Upper lobe of left lung (tissue), 6 donors: Measurements from ENCODE around the gene CNTNAP4. TPM values are rescaled to one million over a fixed set of nuclear protein-coding genes. Genes with fewer than 3 reads are reported as not detected.

Experiments used
- ATAC-seq, 2 donors: fragments of 200-7000 bp; cut with Tn5 transposase; one replicate each; pipeline ENCODE4 v1.9.1; 2022; ENCODE audit warnings: mild to moderate bottlenecking in 2 of 2, moderate library complexity in 2 of 2; ENCODE audit not compliant: low FRiP score in 2 of 2
- DNase-seq, 2 donors: peaks; one replicate each; pipeline ENCODE4 v3.0.0-alpha.2; 2019 to 2020
- H3K27ac ChIP-seq, 4 donors: fragments of 200-600 bp; sonication (generic); one replicate each; pipeline ENCODE4 v1.5.1; 2016 to 2019
- H3K27me3 ChIP-seq, 4 donors: fragments of 200-600 bp; sonication (generic); one replicate each; pipeline ENCODE4 v1.5.1; 2017 to 2019
- H3K36me3 ChIP-seq, 4 donors: fragments of 200-600 bp; sonication (generic); one replicate each; pipeline ENCODE4 v1.5.1; 2016 to 2019
- H3K4me1 ChIP-seq, 4 donors: fragments of 200-600 bp; sonication (generic); one replicate each; pipeline ENCODE4 v1.5.1; 2018 to 2019
- H3K4me3 ChIP-seq, 4 donors: fragments of 200-600 bp; sonication (generic); one replicate each; pipeline ENCODE4 v1.5.1; 2017 to 2019; ENCODE audit warnings: mild to moderate bottlenecking in 2 of 4, moderate library complexity in 1 of 4
- H3K9me3 ChIP-seq, 4 donors: fragments of 200-600 bp; sonication (generic); one replicate each; pipeline ENCODE4 v1.5.1; 2018 to 2019
- CTCF ChIP-seq, 6 experiments: fragments of 450-650 bp in 4 of 6; fragments of 200-600 bp in 2 of 6; sonication (generic) in 2 of 6; IDR thresholded peaks; one replicate each; pipeline ENCODE4 v1.5.1; 2016 to 2019; ENCODE audit warnings: antibody characterized with exemption in 6 of 6
- EP300 ChIP-seq, 4 donors: sonication (generic); formaldehyde crosslinking; IDR thresholded peaks; one replicate each; pipeline ENCODE4 v1.5.1; 2017; ENCODE audit warnings: antibody characterized with exemption in 4 of 4, control low read depth in 2 of 4
- POLR2A ChIP-seq, 4 donors: fragments of 450-650 bp; IDR thresholded peaks; one replicate each; pipeline ENCODE4 v1.5.1; 2016 to 2017; ENCODE audit warnings: antibody characterized with exemption in 4 of 4, mild to moderate bottlenecking in 2 of 4
- POLR2AphosphoS5 ChIP-seq, 2 donors: sonication (generic); formaldehyde crosslinking; IDR thresholded peaks; one replicate each; pipeline ENCODE4 v1.5.1; 2017; ENCODE audit warnings: antibody characterized with exemption in 2 of 2
- WGBS, 2 donors: methylation state at CpG; one replicate each; pipeline ENCODE4 v1.1.5; 2017 to 2018; 5-methylcytosine and 5-hydroxymethylcytosine counted together
- total RNA-seq, 6 donors: library from RNA; depleted of rRNA in 4 of 6; stranded (reverse); fragments of >200 nt in 4 of 6; gene quantifications; one replicate each; pipeline versions ENCODE4 v1.1.0 to v1.2.1, GENCODE V29; 2016 to 2021
- donor health status: DM: no; HTN: no; CAD: no; lungs with moderate emphysema.
- donor health status: DM: no; HTN: yes; CAD: no; lungs with severe emphysema.

The CNTNAP4 gene
- total RNA-seq: not detected

- Histone ChIP-seq H3K4me1 (no peaks in the 10 kb centered on the region), H3K9me3 (no peaks in the 10 kb centered on the region), H3K36me3 (no peaks in the 10 kb centered on the region), H3K27ac (no peak within 1 kb of the TSS), H3K4me3 (no peak within 1 kb of the TSS), H3K27me3 (no peaks in the 10 kb centered on the region)
- DNase-seq: peak in 1 of 2 donors; percentile 71
- no peak for TF ChIP-seq POLR2AphosphoS5 (IDR thresholded peaks at IDR 0.05)
- no peak for TF ChIP-seq POLR2A (IDR thresholded peaks at IDR 0.05)
- TF ChIP-seq CTCF (IDR thresholded peaks at IDR 0.05): no peak
- TF ChIP-seq EP300 (IDR thresholded peaks at IDR 0.05): no peak
- peak in 1 of 2 donors; percentile 53 for ATAC-seq
- 8 to 14% methylated on average over 16 of the region's 16 CpGs for WGBS, 2 donors
These were observed at the start of gene CNTNAP4 for GRCh38 chr16:76276745-76277438. Gene CNTNAP4 (plus strand): TSS chr16:76277401. CDS start chr16:76277663, 262 bp downstream.

DNA sequence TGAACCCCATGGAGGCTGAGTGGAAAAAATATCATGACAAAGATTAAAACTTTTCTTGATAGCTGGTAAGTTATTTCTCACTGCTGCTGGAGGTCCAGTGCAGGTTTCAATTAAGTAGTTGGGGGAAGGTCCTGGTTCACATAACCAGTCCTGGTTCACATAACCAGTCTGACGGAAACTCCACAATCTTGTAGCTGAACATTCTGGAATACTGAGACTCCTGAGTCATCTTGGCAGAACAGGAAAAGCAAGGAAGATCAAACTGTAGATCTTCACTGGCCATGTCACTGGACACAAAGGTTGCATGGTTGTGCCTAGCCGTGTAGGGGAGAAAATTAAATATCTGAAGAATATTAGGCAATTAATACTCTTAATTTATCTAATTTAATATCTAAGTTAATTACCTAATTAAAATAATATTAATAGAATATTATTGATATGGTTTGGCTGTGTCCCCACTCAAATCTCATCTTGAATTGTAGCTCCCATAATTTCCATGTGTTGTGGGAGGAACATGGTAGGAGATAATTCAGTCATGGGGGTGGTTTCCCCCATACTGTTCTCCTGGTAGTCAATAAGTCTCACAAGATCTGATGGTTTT, 48.6 kb upstream of the CNTNAP4 start:
- DNase-seq (no peak), ATAC-seq (no peak)
- TF ChIP-seq EP300 (IDR thresholded peaks at IDR 0.05): no peak
- TF ChIP-seq CTCF (IDR thresholded peaks at IDR 0.05): no peak
- no peak for TF ChIP-seq POLR2AphosphoS5 (IDR thresholded peaks at IDR 0.05)
- TF ChIP-seq POLR2A (IDR thresholded peaks at IDR 0.05): no peak
- H3K9me3 ChIP-seq: no peaks in the 10 kb centered on the region
- H3K36me3 ChIP-seq: no peaks in the 10 kb centered on the region
- no peak overlapping the region for H3K27ac ChIP-seq
- H3K4me1 ChIP-seq: no peaks in the 10 kb centered on the region
- H3K27me3 ChIP-seq: no peaks in the 10 kb centered on the region
- no peak overlapping the region for H3K4me3 ChIP-seq
- WGBS, 2 donors: 83 to 95% methylated on average over 2 of the region's 2 CpGs

DNA sequence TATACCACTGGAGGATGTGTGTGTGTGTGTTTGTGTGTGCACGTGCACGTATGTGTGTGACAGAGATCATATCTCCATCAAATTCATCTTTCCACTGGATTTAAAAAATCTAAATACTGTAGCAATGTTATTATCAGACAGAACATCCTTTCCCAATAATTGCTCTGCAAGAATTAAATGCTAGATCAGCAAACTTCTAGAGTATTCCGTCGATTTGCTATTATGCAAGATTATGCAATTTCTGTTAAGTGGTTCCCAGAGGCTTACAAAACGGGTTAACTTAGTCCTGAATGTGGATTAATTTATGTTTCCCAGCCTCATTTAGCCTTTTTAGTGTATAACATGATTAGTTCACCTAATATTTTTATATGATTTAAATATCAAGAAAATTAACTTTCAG, 44.5 kb upstream of the CNTNAP4 start:
- Histone ChIP-seq H3K9me3 (no peaks in the 10 kb centered on the region), H3K27ac (no peak overlapping the region), H3K4me3 (no peak overlapping the region), H3K36me3 (no peaks in the 10 kb centered on the region), H3K27me3 (no peaks in the 10 kb centered on the region), H3K4me1 (no peaks in the 10 kb centered on the region)
- WGBS, 2 donors: 56 to 58% methylated on average over 5 of the region's 5 CpGs
- no peak for DNase-seq
- ATAC-seq: no peak
- no peak for TF ChIP-seq CTCF (IDR thresholded peaks at IDR 0.05)
- no peak for TF ChIP-seq POLR2AphosphoS5 (IDR thresholded peaks at IDR 0.05)
- no peak for TF ChIP-seq EP300 (IDR thresholded peaks at IDR 0.05)
- TF ChIP-seq POLR2A (IDR thresholded peaks at IDR 0.05): no peak

DNA sequence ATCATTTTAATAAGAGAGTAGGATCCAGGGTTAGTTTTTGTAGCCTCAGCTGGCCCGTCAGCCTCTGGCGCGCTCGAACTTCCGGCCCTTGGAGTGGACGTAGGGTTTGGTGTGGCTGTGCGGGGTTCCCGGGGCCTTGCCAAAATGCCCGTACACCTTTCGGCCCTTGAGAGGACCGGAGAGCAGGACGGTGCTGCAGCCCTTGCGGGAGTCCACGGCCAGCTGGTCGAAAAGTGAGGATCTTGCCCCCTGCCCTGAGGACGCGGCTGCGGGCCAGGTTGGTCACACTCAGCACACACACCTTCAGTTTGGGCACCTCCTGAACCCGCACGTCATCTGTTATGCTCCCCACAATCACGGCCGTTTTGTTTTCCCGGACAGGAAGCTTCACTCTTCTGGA, 42.2 kb upstream of the CNTNAP4 start:
- Histone ChIP-seq H3K27ac (no peak overlapping the region), H3K27me3 (no peaks in the 10 kb centered on the region), H3K4me1 (no peaks in the 10 kb centered on the region), H3K4me3 (no peak overlapping the region), H3K9me3 (no peaks in the 10 kb centered on the region), H3K36me3 (no peaks in the 10 kb centered on the region)
- ATAC-seq (no peak), DNase-seq (peak in 1 of 2 donors; percentile 74)
- 92 to 96% methylated on average over 14 to 23 of the region's 23 CpGs for WGBS, 2 donors
- TF ChIP-seq EP300 (IDR thresholded peaks at IDR 0.05) (no peak), POLR2A (IDR thresholded peaks at IDR 0.05) (no peak), CTCF (IDR thresholded peaks at IDR 0.05) (no peak)

DNA sequence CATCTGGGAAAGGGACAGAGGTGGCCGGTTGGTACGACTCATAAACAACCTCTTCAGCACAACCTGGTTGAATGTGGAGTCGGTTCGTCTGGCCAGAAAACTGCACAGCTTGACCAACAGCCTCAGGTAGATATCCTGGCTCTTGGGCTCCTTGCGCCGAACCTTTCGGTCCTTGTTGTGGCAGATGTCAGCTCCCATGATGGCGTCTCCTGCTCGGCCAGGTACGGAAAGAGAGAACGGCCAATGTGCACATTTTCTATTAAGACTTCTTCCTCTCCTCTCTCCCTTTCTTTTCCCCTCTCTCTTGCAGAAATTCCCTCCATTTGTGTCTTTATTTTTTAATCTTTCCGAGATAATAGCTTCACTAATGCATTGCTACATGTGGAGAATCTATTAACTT, 41.8 kb upstream of the CNTNAP4 start:
- DNase-seq (no peak), ATAC-seq (no peak)
- no peaks in the 10 kb centered on the region for H3K9me3 ChIP-seq
- no peaks in the 10 kb centered on the region for H3K27me3 ChIP-seq
- H3K27ac ChIP-seq: no peak overlapping the region
- TF ChIP-seq POLR2A (IDR thresholded peaks at IDR 0.05): no peak
- no peak for TF ChIP-seq POLR2AphosphoS5 (IDR thresholded peaks at IDR 0.05)
- no peak overlapping the region for H3K4me3 ChIP-seq
- no peaks in the 10 kb centered on the region for H3K4me1 ChIP-seq
- WGBS, 2 donors: 91 to 95% methylated on average over 12 of the region's 12 CpGs
- H3K36me3 ChIP-seq: no peaks in the 10 kb centered on the region
